ENCODE results near the gene ST6GALNAC3.

DNA sequence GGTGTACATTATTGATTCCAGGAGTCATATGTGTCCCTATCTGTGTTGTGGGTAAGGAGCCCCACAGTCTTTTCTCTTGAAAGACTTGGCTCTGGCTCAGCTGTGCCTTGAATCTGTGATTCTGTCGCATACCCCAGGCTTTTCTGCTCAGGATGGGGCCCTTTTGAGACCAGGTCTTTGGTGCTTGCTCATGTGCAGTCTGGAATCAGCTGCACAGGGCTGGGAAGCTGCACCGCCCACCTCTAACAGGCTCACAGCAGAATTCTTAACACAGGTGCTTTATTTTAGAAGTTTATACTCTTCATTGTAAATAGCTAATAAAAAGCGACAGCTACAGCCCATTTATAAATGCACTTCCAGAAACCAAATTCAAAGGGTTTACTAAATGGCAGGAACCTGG lies 61.3 kb downstream of the ST6GALNAC3 start:
- TF ChIP-seq CTBP1 (IDR thresholded peaks at IDR 0.05; ENCODE audit: borderline replicate concordance), result no peak
- no peak for TF ChIP-seq FOXK2 (IDR thresholded peaks at IDR 0.05)
- no peak for TF ChIP-seq FOXM1 (IDR thresholded peaks at IDR 0.05; ENCODE audit: borderline replicate concordance)
- no peak for TF ChIP-seq FOXA1 (IDR thresholded peaks at IDR 0.05)
- TF ChIP-seq SUZ12 (IDR thresholded peaks at IDR 0.05), result no peak
- no peak for TF ChIP-seq TARDBP (IDR thresholded peaks at IDR 0.05)
- TF ChIP-seq, protein P1, sequence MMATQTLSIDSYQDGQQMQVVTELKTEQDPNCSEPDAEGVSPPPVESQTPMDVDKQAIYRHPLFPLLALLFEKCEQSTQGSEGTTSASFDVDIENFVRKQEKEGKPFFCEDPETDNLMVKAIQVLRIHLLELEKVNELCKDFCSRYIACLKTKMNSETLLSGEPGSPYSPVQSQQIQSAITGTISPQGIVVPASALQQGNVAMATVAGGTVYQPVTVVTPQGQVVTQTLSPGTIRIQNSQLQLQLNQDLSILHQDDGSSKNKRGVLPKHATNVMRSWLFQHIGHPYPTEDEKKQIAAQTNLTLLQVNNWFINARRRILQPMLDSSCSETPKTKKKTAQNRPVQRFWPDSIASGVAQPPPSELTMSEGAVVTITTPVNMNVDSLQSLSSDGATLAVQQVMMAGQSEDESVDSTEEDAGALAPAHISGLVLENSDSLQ (IDR thresholded peaks at IDR 0.05), result no peak

Data from HEK293T (cell line).